D341Med (cell line): ENCODE data around the gene RARRES2.

Experiments
- DNase-seq: peaks from one replicate; pipeline ENCODE4 v3.0.0; 2012; ENCODE audit warnings: low spot score

RARRES2 gene

DNA sequence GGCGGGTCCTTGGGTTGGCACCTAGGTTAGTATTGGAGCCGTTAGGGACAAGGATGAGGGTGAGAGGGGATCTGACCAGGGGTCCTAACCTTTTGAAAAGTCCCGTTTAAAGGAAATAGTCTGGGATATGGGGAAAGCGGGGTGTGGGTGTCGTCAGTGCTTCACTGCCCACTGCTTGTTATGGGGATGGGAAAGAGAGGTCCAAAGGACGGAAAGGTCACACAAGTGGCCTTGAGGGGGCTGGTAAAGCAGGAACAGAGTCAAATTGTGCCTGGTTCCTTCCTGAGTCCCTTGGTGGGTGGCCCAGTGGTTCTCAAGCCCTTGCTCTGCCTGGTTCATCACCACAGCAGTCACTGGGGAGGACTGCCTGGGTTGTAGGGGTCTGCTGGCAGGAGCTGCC lies 35.1 kb upstream of the RARRES2 start:
- no peak for DNase-seq

GRCh38 chr7:150375662-150376521 lies 34.5 kb upstream of the RARRES2 start:
- DNase-seq = no peak

DNA sequence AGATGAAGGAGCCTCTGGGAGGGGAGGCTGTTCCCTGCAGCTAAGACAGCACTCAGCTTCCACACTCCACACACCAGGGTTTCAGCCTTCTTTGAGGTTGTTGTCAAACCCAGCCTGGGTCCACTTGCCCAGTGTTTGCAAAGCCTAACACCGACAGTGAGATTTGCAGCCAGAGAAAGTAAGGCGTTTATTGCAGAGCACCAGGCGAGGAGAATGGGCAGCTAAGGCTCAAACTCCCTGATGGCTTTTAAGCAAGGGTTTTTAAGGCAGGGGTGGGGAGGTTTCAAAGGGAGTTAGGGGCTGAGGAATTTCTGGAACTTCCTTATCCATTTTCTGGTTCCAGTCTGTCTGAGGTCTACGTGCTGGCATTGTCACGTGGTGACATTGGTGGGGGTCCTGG lies 33.0 kb upstream of the RARRES2 start:
- DNase-seq = no peak

DNA sequence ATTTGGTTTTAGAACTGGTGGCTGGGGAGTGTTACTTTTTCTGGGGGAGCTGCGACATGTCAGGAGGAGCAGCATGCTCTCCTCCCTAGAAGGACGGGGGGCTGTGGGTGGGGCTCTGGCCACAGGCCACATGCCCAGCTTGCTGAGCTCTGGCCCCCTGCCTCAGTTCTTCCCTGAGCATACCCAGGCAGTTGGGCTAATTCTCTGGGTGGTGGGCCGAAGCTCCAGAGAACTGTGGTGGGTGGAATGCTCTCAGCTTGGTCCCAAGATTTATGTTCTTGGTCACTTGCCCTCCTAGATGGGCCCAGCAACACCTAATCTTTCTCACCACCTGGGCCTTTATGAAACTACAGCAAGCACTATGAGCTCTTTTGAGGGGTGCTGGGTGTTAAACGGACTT lies 32.6 kb upstream of the RARRES2 start:
- no peak for DNase-seq

DNA sequence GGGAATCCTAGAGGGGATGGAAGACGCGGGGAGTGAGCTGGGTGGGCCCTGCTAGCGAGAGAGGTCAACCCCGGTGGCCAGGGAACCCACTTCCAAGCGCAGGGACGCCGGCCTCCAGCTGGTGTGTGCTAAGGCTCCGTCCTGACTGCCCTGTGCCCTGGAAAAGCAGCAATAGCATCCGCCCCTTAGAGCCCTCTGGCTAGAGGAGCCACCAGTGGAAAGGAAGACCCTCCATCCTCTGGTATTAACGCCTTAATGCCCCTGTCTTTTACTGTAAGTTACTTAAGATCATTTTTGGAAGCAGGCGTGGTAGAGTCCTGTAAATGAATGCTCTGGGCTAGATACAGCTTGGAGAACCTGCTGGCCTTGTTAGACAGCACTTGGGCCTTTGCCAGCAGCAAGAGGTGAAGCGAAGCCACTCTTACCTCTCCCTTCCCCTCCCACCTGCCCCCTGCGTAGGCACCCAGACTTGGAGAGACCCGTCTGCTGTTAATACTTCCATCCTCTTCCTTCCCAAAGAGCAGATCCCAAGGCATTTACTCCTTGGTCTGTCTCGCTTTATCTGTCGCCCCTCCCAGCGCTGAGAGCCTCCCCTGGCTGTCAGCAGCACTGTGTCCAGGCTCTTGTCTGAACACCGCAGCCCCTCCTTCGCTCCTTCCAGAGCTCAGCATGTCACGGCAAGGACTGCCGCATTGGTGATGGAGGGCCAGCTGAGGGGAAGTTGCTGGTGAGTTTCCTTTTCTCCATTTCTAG lies 31.8 kb upstream of the RARRES2 start:
- DNase-seq = no peak

GRCh38 chr7:150372271-150373048 lies 31.0 kb upstream of the RARRES2 start:
- DNase-seq = no peak

GRCh38 chr7:150371996-150372270 lies 30.5 kb upstream of the RARRES2 start:
- DNase-seq = no peak

DNA sequence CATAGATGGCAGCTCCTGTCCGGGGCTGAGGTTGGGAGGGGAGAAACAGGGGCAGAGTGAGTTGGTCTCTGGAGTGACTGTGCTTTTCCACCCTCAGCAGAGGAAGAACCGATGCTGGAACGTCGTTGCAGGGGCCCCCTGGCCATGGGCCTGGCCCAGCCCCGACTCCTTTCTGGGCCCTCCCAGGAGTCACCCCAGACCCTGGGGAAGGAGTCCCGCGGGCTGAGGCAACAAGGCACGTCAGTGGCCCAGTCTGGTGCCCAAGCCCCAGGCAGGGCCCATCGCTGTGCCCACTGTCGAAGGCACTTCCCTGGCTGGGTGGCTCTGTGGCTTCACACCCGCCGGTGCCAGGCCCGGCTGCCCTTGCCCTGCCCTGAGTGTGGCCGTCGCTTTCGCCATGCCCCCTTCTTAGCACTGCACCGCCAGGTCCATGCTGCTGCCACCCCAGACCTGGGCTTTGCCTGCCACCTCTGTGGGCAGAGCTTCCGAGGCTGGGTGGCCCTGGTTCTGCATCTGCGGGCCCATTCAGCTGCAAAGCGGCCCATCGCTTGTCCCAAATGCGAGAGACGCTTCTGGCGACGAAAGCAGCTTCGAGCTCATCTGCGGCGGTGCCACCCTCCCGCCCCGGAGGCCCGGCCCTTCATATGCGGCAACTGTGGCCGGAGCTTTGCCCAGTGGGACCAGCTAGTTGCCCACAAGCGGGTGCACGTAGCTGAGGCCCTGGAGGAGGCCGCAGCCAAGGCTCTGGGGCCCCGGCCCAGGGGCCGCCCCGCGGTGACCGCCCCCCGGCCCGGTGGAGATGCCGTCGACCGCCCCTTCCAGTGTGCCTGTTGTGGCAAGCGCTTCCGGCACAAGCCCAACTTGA lies 29.9 kb upstream of the RARRES2 start:
- DNase-seq = no peak

- no peak for DNase-seq
Measured at GRCh38 chr7:150370612-150371071, 29.2 kb upstream of the RARRES2 start.

DNA sequence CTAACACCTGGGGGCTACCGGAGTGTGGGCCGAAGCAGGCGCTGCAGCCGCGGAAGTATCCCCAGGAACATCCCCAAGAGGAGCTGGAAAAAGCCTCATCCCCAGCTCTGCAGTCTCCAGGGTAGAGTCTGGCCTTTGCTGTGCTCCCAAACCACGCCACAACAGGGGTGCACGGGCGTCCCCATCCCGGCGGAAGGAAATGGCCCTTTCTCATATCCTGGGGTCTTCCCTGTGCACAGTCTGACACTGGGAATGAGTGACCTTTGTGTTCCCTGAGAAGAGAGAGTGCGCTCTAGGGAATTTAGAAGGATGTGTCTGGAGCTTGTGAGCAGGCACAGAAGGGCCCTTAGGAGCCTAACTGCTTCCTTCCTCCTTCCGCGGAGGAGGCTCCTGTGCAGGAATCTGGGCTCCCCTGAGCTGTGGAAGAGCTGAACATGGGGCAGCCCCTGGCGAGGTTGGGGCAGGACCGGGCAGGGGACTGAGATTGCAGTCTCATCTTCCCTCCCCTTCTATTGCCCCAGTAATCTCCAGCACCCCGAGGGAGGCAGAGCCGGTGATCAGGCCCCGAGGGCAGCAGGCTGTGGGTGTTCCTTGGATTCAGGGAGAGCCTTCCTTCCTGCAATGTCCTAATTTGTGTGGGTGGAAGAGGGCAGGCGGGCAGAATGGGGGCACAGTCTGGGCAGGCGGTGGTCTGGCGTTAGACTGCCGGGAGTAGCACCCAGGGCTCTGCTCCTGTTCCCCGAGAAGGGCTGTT lies 28.5 kb upstream of the RARRES2 start:
- no peak for DNase-seq

DNA sequence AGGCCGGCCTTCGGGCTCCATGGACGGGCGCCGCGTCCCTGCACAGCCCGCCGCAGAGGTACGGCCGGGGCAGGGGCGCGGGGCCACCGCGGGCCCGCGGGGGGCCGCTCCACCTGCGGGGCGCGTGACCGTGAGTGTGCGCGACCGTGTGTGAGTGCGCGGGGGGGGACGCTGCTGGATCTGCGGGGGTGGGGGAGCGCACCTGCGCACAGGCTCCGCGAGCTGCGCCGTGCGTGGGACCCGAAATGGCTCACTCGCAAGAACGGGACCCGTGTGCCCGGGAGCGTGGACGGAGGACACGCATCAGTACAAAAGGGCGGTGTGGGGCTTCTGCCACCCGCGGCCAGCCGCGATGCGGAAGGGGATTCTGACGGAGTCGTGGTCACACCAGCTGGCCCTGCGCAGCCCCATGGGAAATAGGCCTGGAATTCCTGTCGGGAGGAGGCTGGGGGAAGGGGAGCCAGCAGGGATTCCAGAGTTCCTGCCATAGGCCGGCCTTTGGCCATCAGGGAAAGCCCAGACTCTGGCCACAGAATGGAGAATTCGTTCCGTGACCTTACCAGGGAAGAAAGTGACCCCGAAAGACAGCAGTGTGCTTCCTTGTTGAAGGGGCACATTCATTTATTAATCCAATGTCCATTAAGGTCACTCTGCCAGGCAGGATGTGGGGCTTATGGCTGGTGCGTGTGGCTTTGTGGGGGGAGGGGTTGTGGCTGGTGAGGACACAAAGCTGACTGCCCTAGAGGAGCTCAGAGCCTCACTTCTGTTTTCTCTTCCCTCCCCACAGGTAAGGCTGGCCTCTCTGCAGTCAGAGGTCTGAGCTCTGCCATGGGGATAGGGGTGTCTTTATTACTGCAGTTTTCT lies 27.7 kb upstream of the RARRES2 start:
- no peak for DNase-seq

DNA sequence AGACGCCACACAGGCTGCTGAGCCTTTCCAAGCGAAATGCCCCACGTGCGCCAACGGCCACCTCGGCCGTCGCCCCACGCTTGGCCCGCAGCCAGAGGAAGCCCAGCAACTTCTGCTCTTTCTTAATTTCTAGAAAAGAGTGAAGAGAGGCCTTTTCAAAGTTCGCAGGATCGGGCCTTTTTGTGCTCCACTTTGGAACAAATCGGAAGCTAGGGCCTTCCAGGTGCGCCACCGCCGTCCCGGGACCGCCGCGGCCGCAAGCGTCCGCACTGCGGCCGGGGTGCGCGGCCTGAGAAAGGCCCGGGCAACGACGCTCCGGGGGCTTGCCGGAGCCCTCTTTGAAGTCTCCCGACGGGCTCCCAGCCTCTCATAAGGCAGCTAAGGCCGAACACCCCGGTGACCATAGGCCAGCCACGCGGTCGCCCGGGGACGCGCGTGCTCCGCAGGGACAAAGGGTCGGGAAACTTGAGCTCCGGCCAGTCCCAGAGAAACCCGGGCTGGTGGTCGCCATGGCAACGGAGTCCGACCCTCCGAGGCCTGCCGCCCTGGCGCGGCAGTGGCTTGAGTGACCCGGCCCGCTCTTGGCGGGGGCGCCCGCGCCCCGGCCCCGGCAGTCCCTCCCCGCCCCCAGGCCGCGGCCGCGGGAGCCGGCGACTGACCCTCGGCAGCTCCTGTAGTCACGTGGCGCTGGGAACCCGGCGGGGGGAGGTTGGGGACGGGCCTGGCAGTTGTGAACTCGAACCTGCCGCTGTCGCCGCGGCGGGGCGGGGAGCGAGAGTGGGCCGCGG lies 26.9 kb upstream of the RARRES2 start, which contains the start of gene REPIN1:
REPIN1 (plus strand) TSS at position 727 of the 788 bp plus-strand sequence. CDS start 890 bp downstream, outside the sequence.
- peak; percentile 94 for DNase-seq

DNA sequence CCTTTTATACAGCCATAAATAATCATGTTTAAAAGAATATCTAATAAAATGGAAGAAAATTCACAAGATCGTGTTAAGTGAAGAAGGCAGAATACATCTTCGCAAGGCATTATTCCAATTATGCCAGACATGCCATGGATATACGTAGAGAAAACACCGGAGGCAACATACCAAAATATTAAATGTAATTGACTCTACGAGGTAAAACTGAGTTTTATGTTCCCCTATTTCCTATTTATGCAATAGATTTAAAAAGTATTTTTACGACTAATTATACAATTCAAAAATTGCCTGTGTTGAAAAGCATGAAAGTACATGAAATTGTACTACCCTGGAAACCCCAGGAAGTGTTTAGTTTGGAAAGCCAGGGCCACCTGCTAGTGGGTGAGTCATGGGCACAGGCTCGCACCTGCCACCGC lies 26.3 kb upstream of the RARRES2 start:
- DNase-seq = no peak

DNA sequence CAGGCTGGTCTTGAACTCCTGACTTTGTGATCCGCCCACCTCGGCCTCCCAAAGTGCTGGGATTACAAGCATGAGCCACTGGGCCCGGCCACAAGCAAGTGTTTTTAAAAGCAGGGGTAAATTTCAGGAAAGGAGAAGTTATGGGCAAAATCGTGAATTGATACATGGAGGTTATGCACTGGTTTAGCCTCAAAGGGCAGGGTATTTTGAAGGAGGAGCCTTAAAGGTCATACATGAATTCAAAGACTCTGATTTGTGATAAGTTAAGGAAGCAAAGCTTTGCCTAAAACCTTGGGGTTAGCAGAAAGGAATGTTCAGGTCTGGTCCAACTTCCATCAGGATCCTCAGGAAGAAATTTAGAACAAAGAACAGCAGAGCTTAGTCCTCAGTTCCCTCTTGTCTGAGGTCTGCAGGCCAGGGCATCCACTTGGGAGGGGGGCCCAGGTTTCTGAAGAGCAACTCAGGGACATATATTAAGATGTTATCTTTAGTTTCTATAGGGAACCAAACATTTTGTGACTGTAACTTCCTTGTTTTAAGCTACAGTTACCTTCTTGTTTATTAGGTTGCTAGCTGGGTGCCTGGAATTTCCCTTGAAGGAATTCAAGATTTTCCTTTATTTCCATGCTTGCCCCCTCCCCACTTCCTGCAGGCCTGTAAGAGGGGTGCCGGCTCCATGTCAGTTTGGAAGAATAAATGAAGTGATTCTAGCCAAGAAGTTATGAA lies 24.4 kb upstream of the RARRES2 start:
- no peak for DNase-seq

- no peak for DNase-seq
Measured at GRCh38 chr7:150365194-150365593, 23.8 kb upstream of the RARRES2 start.

- no peak for DNase-seq
Measured at GRCh38 chr7:150363872-150364271, 22.4 kb upstream of the RARRES2 start.

DNA sequence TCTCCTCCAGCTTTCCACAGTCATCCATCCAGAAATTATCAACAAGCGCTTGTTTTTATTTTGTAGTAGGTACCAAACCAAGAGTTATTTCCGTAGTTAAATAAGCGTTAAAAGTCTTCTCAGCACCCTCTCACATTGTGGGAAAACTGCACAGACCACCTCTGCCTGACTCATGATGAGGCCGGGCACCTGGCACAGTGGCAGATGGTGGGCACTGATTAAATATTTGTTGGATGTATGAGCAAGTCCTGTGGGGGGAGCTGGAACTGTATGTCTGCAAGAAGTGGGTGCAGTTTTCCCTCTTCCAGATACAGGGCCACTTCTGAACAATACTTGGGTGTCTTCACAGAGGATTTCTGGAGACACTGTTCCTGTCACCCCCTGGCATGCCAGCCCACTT lies 21.9 kb upstream of the RARRES2 start:
- no peak for DNase-seq
